ENCODE results near the gene S100G.
"Not testable (repeated sequence)": the region's sequence is repeated elsewhere in the genome, so short reads cannot be mapped to it uniquely, and the experiment has no call there.

Gene S100G

DNA sequence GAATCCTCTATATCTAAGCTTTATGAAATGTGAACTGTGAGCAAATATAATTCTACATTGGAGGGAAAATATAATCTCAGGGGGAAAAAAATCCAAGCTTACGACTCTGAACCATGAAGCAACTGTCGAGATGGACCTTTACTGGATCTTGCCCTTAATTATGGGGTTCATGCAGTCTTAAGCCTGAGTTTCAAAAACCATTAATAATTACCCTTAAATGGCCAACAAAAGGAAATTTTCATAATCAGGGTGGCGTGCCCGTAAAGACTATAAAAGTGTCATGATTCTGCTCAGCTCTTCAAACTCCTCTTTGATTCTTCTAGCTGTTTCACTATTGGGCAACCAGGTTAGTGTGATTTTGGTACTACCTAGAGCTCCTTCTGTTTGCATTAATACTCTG, at the start of gene S100G:
TSS of gene S100G (plus strand) at position 301 of the 400 bp plus-strand sequence. CDS start 849 bp downstream, outside the sequence.
- Histone ChIP-seq H4K20me1 (ENCODE audit: insufficient read depth, low read length) (no peaks in the 10 kb centered on the region), H2AFZ (ENCODE audit: low read length) (no peak within 1 kb of the TSS), H3K79me2 (ENCODE audit: low read length) (no peaks in the 10 kb centered on the region), H3K4me2 (ENCODE audit: low read depth, low read length) (no peak within 1 kb of the TSS), H3K9me3 (replicated peaks; ENCODE audit: insufficient read depth, low read length) (no peaks in the 10 kb centered on the region), H3K4me1 (ENCODE audit: low read length) (no peaks in the 10 kb centered on the region), H3K9me2 (replicated peaks; ENCODE audit: insufficient read depth, low read length) (no peaks in the 10 kb centered on the region), H3K27me3 (replicated peaks; ENCODE audit: insufficient read depth, low read length) (no peaks in the 10 kb centered on the region), H3K36me3 (replicated peaks; ENCODE audit: insufficient read depth, low read length) (no peaks in the 10 kb centered on the region), H3F3A (ENCODE audit: insufficient read depth, low read length) (no peaks in the 10 kb centered on the region), H3K9ac (ENCODE audit: low read length) (no peak within 1 kb of the TSS), H3K27ac (ENCODE audit: low read length) (no peak within 1 kb of the TSS), H3K4me3 (ENCODE audit: low read length) (no peak within 1 kb of the TSS)
- DNase-seq: no peak
- TF ChIP-seq, protein P1, sequence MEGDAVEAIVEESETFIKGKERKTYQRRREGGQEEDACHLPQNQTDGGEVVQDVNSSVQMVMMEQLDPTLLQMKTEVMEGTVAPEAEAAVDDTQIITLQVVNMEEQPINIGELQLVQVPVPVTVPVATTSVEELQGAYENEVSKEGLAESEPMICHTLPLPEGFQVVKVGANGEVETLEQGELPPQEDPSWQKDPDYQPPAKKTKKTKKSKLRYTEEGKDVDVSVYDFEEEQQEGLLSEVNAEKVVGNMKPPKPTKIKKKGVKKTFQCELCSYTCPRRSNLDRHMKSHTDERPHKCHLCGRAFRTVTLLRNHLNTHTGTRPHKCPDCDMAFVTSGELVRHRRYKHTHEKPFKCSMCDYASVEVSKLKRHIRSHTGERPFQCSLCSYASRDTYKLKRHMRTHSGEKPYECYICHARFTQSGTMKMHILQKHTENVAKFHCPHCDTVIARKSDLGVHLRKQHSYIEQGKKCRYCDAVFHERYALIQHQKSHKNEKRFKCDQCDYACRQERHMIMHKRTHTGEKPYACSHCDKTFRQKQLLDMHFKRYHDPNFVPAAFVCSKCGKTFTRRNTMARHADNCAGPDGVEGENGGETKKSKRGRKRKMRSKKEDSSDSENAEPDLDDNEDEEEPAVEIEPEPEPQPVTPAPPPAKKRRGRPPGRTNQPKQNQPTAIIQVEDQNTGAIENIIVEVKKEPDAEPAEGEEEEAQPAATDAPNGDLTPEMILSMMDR (IDR thresholded peaks at IDR 0.05; ENCODE audit: low read length): no peak
- TF ChIP-seq EZH2phosphoT487 (IDR thresholded peaks at IDR 0.05; ENCODE audit: low read length): no peak
- TF ChIP-seq EZH2 (optimal IDR thresholded peaks at IDR 0.05; ENCODE audit: low read depth, low read length): no peak

- Histone ChIP-seq H4K20me1 (ENCODE audit: insufficient read depth, low read length) (no peaks in the 10 kb centered on the region), H3F3A (ENCODE audit: insufficient read depth, low read length) (no peaks in the 10 kb centered on the region), H3K4me3 (ENCODE audit: low read length) (no peak overlapping the region), H3K27me3 (replicated peaks; ENCODE audit: insufficient read depth, low read length) (no peaks in the 10 kb centered on the region), H3K79me2 (ENCODE audit: low read length) (no peaks in the 10 kb centered on the region), H3K27ac (ENCODE audit: low read length) (no peak overlapping the region), H2AFZ (ENCODE audit: low read length) (no peak overlapping the region), H3K9me3 (replicated peaks; ENCODE audit: insufficient read depth, low read length) (no peaks in the 10 kb centered on the region), H3K9ac (ENCODE audit: low read length) (no peak overlapping the region), H3K4me2 (ENCODE audit: low read depth, low read length) (no peak overlapping the region), H3K36me3 (replicated peaks; ENCODE audit: insufficient read depth, low read length) (no peaks in the 10 kb centered on the region), H3K4me1 (ENCODE audit: low read length) (no peaks in the 10 kb centered on the region), H3K9me2 (replicated peaks; ENCODE audit: insufficient read depth, low read length) (no peaks in the 10 kb centered on the region)
- no peak for DNase-seq
- TF ChIP-seq, protein P1 (IDR thresholded peaks at IDR 0.05; ENCODE audit: low read length): no peak
- TF ChIP-seq EZH2 (optimal IDR thresholded peaks at IDR 0.05; ENCODE audit: low read depth, low read length): no peak
- no peak for TF ChIP-seq EZH2phosphoT487 (IDR thresholded peaks at IDR 0.05; ENCODE audit: low read length)
Measured at GRCh38 chrX:16601885-16602284, 48.1 kb upstream of the S100G start.

GRCh38 chrX:16603235-16603634, 46.7 kb upstream of the S100G start:
- not testable (repeated sequence) for H3K27ac ChIP-seq (ENCODE audit: low read length); DNase-seq; H3K9me2 ChIP-seq (replicated peaks; ENCODE audit: insufficient read depth, low read length); H3K9me3 ChIP-seq (replicated peaks; ENCODE audit: insufficient read depth, low read length); H3K36me3 ChIP-seq (replicated peaks; ENCODE audit: insufficient read depth, low read length); H4K20me1 ChIP-seq (ENCODE audit: insufficient read depth, low read length); H2AFZ ChIP-seq (ENCODE audit: low read length); H3K4me1 ChIP-seq (ENCODE audit: low read length); H3K9ac ChIP-seq (ENCODE audit: low read length); H3K79me2 ChIP-seq (ENCODE audit: low read length); H3K4me2 ChIP-seq (ENCODE audit: low read depth, low read length); H3K4me3 ChIP-seq (ENCODE audit: low read length); H3K27me3 ChIP-seq (replicated peaks; ENCODE audit: insufficient read depth, low read length); H3F3A ChIP-seq (ENCODE audit: insufficient read depth, low read length)

- TF ChIP-seq, protein P1 (IDR thresholded peaks at IDR 0.05; ENCODE audit: low read length): no peak
- TF ChIP-seq EZH2phosphoT487 (IDR thresholded peaks at IDR 0.05; ENCODE audit: low read length) (no peak), EZH2 (optimal IDR thresholded peaks at IDR 0.05; ENCODE audit: low read depth, low read length) (no peak)
- no peaks in the 10 kb centered on the region for H3K4me1 ChIP-seq (ENCODE audit: low read length)
- no peak overlapping the region for H3K4me2 ChIP-seq (ENCODE audit: low read depth, low read length)
- no peaks in the 10 kb centered on the region for H3K36me3 ChIP-seq (replicated peaks; ENCODE audit: insufficient read depth, low read length)
- DNase-seq: no peak
- H3K9me3 ChIP-seq (replicated peaks; ENCODE audit: insufficient read depth, low read length): no peaks in the 10 kb centered on the region
- H3K79me2 ChIP-seq (ENCODE audit: low read length): no peaks in the 10 kb centered on the region
- no peaks in the 10 kb centered on the region for H3K9me2 ChIP-seq (replicated peaks; ENCODE audit: insufficient read depth, low read length)
- no peak overlapping the region for H3K4me3 ChIP-seq (ENCODE audit: low read length)
- no peaks in the 10 kb centered on the region for H3K27me3 ChIP-seq (replicated peaks; ENCODE audit: insufficient read depth, low read length)
- no peaks in the 10 kb centered on the region for H3F3A ChIP-seq (ENCODE audit: insufficient read depth, low read length)
- H3K27ac ChIP-seq (ENCODE audit: low read length): no peak overlapping the region
- no peak overlapping the region for H3K9ac ChIP-seq (ENCODE audit: low read length)
- H4K20me1 ChIP-seq (ENCODE audit: insufficient read depth, low read length): no peaks in the 10 kb centered on the region
- H2AFZ ChIP-seq (ENCODE audit: low read length): no peak overlapping the region
Measured at GRCh38 chrX:16603822-16604221, 46.1 kb upstream of the S100G start.

All from MM.1S (cell line).